HepG2 (cell line): ENCODE results near the gene VPS25. TPM values are rescaled to one million over a fixed set of nuclear protein-coding genes. Genes with fewer than 3 reads are reported as not detected.

Experiments used
- ESRRA ChIP-seq: sonication (generic); formaldehyde crosslinking; IDR thresholded peaks from 2 replicates; pipeline ENCODE4 v1.5.1; 2020; ENCODE audit warnings: mild to moderate bottlenecking, low read depth, missing genetic modification reagents
- FIP1L1 ChIP-seq: fragments of 200-400 bp; formaldehyde crosslinking; IDR thresholded peaks from 2 replicates; pipeline ENCODE4 v1.6.1; 2018; ENCODE audit warnings: low read depth, mild to moderate bottlenecking, low read length, moderate library complexity, borderline replicate concordance; ENCODE audit not compliant: insufficient read depth
- FLYWCH1 ChIP-seq: sonication (generic); formaldehyde crosslinking; IDR thresholded peaks from 2 replicates; pipeline ENCODE4 v1.8.1; 2023; ENCODE audit warnings: mild to moderate bottlenecking, missing genetic modification reagents
- MXI1 ChIP-seq: IDR thresholded peaks from 3 replicates; pipeline ENCODE4 v1.6.1; 2012; ENCODE audit warnings: low read depth, low read length, inconsistent platforms, borderline replicate concordance
- RFXAP ChIP-seq: sonication (generic); formaldehyde crosslinking; IDR thresholded peaks from 2 replicates; pipeline ENCODE4 v1.4.0; 2020; ENCODE audit warnings: missing genetic modification reagents, borderline replicate concordance
- ZNF224 ChIP-seq: sonication (generic); formaldehyde crosslinking; IDR thresholded peaks from 2 replicates; pipeline ENCODE4 v1.5.0; 2020; ENCODE audit warnings: mild to moderate bottlenecking, missing genetic modification reagents
- ZNF264 ChIP-seq: sonication (generic); formaldehyde crosslinking; IDR thresholded peaks from 2 replicates; pipeline ENCODE4 v1.4.0; 2020; ENCODE audit warnings: missing genetic modification reagents
- ZNF333 ChIP-seq: sonication (generic); formaldehyde crosslinking; IDR thresholded peaks from 2 replicates; pipeline ENCODE4 v1.4.0; 2020; ENCODE audit warnings: mild to moderate bottlenecking, missing genetic modification reagents, borderline replicate concordance
- ZNF629 ChIP-seq: sonication (generic); formaldehyde crosslinking; conservative IDR thresholded peaks from 2 replicates; pipeline ENCODE4 v1.5.0; 2020; ENCODE audit warnings: missing genetic modification reagents
- ZNF720 ChIP-seq: sonication (generic); formaldehyde crosslinking; IDR thresholded peaks from 2 replicates; pipeline ENCODE4 v1.4.0; 2020; ENCODE audit warnings: missing genetic modification reagents
- ZNF782 ChIP-seq: sonication (generic); formaldehyde crosslinking; IDR thresholded peaks from 2 replicates; pipeline ENCODE4 v1.4.0; 2020; ENCODE audit warnings: missing genetic modification reagents, mild to moderate bottlenecking, borderline replicate concordance
- polyA plus RNA-seq, 8 experiments: library from polyadenylated mRNA; depleted of rRNA in 3 of 8; stranded (reverse) in 7 of 8; unstranded in 1 of 8; fragments of >200 nt; fragmentation: Illumina TruSeq in 4 of 8; extraction: Trizol in 4 of 8; gene quantifications; 2 replicates each; pipeline versions ENCODE4 v1.2.1 to v1.2.3, GENCODE V29; 2011 to 2016; ENCODE audit warnings: low read depth in 4 of 8, missing spikeins in 1 of 8, mixed read lengths in 1 of 8; ENCODE audit not compliant: insufficient read depth in 1 of 8
- total RNA-seq, 5 experiments: library from RNA; depleted of rRNA; stranded (reverse); fragments of >200 nt; fragmentation: Illumina TruSeq; extraction: Trizol; gene quantifications; 2 replicates each; pipeline ENCODE4 v1.2.3, GENCODE V29; 2016; ENCODE audit warnings: low read depth in 1 of 5
- TF ChIP-seq, protein P1 (sequence below), 2 experiments: sonication (generic) in 1 of 2; formaldehyde crosslinking in 1 of 2; IDR thresholded peaks; 2 replicates each; pipeline versions ENCODE4 v1.5.1 to v1.6.1; 2011 to 2020; ENCODE audit warnings: borderline replicate concordance in 1 of 2, low read depth in 1 of 2, low read length in 1 of 2, mild to moderate bottlenecking in 1 of 2, missing genetic modification reagents in 1 of 2, moderate library complexity in 1 of 2
- TF ChIP-seq, protein P2 (sequence below): sonication (generic); formaldehyde crosslinking; conservative IDR thresholded peaks from 2 replicates; pipeline ENCODE4 v1.8.0; 2022; ENCODE audit warnings: mild to moderate bottlenecking, moderate library complexity, missing genetic modification reagents
- TF ChIP-seq, protein P3 (sequence below): IDR thresholded peaks from 2 replicates; pipeline ENCODE4 v1.6.1; 2012; ENCODE audit warnings: low read length, improper control_type of control experiment
- TF ChIP-seq, protein P4 (sequence below): sonication (generic); formaldehyde crosslinking; IDR thresholded peaks from 2 replicates; pipeline ENCODE4 v1.4.0; 2020; ENCODE audit warnings: missing genetic modification reagents
- TF ChIP-seq, protein P5 (sequence below): IDR thresholded peaks from 2 replicates; pipeline ENCODE4 v1.6.1; 2016

Gene VPS25
- total and polyA plus RNA-seq, 2 of the 13 experiments (the other 11 are each of a cell fraction or from before 2014, with no cell fraction given): 161 to 249 TPM

DNA sequence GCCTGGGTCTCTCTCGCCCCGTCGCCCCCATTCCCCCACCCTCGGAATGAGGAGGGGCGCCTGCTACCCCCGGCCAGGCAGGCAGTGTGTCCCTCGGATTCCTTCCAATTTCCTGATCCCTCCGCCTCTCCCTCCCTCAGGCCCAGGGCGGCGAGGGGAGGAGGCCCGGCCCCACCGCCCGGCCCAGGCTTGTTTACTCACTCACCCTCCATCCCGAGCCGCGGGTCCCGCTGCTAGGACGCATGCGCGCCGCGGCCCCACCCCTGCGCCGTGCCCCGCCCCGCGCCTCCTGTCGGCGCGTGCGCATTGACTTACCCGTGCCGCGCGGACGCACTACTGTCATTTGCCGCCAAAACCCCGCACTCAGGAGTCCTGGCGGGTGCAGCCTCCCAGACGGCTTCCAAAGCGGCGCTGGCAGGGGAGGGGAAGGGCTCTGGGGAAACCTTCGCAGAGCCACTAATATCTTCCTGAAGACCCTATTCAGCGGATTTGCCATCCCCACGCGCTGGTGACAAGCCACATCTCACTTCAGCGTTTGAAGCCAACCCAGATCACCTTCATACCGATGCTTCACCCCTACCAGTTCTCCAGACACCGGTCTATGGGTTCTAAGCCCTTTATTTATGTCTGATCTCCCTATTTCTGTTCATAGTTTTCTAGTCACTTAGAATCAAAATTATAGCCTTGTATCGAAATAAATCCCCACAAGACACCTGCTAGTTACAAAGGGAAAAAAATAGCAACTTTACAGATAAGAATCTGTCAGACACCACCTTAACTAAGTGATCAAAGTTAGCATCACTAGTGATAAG, 28.2 kb upstream of the VPS25 start, which contains the start of gene EZH1 (continued):
- TF ChIP-seq, protein P1, sequence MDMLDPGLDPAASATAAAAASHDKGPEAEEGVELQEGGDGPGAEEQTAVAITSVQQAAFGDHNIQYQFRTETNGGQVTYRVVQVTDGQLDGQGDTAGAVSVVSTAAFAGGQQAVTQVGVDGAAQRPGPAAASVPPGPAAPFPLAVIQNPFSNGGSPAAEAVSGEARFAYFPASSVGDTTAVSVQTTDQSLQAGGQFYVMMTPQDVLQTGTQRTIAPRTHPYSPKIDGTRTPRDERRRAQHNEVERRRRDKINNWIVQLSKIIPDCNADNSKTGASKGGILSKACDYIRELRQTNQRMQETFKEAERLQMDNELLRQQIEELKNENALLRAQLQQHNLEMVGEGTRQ (IDR thresholded peaks at IDR 0.05; ENCODE audit: low read depth, low read length): no peak
- TF ChIP-seq, protein P1 (CRISPR knock-in tag; IDR thresholded peaks at IDR 0.05; ENCODE audit: borderline replicate concordance): peak; percentile 40; the same call in 1 of the 2 replicates
- TF ChIP-seq, protein P2, sequence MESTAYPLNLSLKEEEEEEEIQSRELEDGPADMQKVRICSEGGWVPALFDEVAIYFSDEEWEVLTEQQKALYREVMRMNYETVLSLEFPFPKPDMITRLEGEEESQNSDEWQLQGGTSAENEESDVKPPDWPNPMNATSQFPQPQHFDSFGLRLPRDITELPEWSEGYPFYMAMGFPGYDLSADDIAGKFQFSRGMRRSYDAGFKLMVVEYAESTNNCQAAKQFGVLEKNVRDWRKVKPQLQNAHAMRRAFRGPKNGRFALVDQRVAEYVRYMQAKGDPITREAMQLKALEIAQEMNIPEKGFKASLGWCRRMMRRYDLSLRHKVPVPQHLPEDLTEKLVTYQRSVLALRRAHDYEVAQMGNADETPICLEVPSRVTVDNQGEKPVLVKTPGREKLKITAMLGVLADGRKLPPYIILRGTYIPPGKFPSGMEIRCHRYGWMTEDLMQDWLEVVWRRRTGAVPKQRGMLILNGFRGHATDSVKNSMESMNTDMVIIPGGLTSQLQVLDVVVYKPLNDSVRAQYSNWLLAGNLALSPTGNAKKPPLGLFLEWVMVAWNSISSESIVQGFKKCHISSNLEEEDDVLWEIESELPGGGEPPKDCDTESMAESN (CRISPR knock-in tag): peak; percentile 21; the same call in 1 of the 2 replicates
- TF ChIP-seq, protein P3, sequence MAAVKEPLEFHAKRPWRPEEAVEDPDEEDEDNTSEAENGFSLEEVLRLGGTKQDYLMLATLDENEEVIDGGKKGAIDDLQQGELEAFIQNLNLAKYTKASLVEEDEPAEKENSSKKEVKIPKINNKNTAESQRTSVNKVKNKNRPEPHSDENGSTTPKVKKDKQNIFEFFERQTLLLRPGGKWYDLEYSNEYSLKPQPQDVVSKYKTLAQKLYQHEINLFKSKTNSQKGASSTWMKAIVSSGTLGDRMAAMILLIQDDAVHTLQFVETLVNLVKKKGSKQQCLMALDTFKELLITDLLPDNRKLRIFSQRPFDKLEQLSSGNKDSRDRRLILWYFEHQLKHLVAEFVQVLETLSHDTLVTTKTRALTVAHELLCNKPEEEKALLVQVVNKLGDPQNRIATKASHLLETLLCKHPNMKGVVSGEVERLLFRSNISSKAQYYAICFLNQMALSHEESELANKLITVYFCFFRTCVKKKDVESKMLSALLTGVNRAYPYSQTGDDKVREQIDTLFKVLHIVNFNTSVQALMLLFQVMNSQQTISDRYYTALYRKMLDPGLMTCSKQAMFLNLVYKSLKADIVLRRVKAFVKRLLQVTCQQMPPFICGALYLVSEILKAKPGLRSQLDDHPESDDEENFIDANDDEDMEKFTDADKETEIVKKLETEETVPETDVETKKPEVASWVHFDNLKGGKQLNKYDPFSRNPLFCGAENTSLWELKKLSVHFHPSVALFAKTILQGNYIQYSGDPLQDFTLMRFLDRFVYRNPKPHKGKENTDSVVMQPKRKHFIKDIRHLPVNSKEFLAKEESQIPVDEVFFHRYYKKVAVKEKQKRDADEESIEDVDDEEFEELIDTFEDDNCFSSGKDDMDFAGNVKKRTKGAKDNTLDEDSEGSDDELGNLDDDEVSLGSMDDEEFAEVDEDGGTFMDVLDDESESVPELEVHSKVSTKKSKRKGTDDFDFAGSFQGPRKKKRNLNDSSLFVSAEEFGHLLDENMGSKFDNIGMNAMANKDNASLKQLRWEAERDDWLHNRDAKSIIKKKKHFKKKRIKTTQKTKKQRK: no peak
- TF ChIP-seq MXI1: peak; percentile 77; the same call in 1 of the 3 replicates
- TF ChIP-seq FIP1L1: 0 out of 2 replicates have a peak, but pooled peaks have one; percentile 47
- TF ChIP-seq ZNF782 (CRISPR knock-in tag): peak; percentile 60
- TF ChIP-seq, protein P4, sequence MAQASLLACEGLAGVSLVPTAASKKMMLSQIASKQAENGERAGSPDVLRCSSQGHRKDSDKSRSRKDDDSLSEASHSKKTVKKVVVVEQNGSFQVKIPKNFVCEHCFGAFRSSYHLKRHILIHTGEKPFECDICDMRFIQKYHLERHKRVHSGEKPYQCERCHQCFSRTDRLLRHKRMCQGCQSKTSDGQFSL: peak; percentile 48; the same call in 1 of the 2 replicates
- peak; percentile 77 for TF ChIP-seq ZNF264 (CRISPR knock-in tag)
- peak; percentile 36; the same call in 1 of the 2 replicates for TF ChIP-seq ZNF333 (CRISPR knock-in tag)
- TF ChIP-seq, protein P5, sequence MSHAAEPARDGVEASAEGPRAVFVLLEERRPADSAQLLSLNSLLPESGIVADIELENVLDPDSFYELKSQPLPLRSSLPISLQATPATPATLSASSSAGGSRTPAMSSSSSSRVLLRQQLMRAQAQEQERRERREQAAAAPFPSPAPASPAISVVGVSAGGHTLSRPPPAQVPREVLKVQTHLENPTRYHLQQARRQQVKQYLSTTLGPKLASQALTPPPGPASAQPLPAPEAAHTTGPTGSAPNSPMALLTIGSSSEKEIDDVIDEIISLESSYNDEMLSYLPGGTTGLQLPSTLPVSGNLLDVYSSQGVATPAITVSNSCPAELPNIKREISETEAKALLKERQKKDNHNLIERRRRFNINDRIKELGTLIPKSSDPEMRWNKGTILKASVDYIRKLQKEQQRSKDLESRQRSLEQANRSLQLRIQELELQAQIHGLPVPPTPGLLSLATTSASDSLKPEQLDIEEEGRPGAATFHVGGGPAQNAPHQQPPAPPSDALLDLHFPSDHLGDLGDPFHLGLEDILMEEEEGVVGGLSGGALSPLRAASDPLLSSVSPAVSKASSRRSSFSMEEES (CRISPR knock-in tag): no peak; the same call in 1 of the 2 replicates
- 0 out of 2 replicates have a peak, but pooled peaks have one; percentile 8 for TF ChIP-seq ZNF629 (CRISPR knock-in tag)
- TF ChIP-seq ESRRA (CRISPR knock-in tag): peak; percentile 74; the same call in 1 of the 2 replicates
- peak; percentile 73; the same call in 1 of the 2 replicates for TF ChIP-seq RFXAP (CRISPR knock-in tag)
- TF ChIP-seq ZNF224 (CRISPR knock-in tag): peak; percentile 90; the same call in 1 of the 2 replicates
- TF ChIP-seq ZNF720 (CRISPR knock-in tag): peak; percentile 52; the same call in 1 of the 2 replicates
- TF ChIP-seq FLYWCH1 (CRISPR knock-in tag): peak; percentile 95; the same call in 1 of the 2 replicates
